ENCODE measurements around the gene ANKRD40. TPM values are rescaled to one million over a fixed set of nuclear protein-coding genes. Genes with fewer than 3 reads are reported as not detected.

The ANKRD40 gene
- total and polyA plus RNA-seq, 9 of the 15 experiments (the other 6 are each of a cell fraction or from before 2014, with no cell fraction given) = 9.0 to 28.9 (median 27.7) TPM

DNA sequence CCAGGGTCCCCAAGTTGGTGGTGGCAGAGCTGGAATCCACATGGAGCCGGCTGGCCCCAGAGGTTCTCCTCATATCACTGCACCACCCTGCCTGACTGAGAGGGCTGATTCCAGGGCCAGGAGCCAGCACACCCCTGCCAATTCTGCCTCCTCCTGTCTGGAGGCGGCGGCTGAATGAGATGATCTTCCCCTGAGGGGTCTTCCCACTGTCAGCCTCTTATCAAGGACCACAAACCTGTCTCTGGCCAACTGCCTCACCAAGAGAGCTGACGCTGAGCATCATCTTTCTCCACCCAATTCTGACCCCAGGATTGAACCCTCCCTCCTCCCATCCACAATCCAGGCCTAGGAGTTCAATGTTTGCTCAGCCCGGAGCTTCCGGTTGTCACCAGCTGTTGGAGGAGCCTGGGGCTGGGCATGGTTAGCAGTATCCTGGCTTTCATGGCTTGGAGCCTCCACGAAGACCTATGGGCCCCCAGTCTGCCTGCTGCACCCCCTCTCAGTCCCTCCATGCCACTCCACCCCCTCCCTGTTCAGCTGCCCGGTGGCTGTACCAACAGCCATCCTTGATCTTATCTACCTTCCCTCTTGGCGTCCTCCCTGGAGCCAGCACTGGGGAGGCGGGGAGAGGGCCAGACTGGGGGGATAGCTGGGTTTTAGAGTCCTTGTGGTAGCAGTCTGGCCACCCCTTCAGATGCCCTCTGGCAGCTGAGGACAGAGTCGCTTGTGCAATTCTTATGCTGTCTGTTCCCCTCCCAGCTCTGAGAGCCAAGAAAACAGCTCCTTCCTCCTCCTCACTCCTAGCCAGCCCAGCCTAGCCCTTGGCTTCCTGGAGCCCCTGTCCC, 47.5 kb downstream of the ANKRD40 start (continued):
- TF ChIP-seq, protein P1, sequence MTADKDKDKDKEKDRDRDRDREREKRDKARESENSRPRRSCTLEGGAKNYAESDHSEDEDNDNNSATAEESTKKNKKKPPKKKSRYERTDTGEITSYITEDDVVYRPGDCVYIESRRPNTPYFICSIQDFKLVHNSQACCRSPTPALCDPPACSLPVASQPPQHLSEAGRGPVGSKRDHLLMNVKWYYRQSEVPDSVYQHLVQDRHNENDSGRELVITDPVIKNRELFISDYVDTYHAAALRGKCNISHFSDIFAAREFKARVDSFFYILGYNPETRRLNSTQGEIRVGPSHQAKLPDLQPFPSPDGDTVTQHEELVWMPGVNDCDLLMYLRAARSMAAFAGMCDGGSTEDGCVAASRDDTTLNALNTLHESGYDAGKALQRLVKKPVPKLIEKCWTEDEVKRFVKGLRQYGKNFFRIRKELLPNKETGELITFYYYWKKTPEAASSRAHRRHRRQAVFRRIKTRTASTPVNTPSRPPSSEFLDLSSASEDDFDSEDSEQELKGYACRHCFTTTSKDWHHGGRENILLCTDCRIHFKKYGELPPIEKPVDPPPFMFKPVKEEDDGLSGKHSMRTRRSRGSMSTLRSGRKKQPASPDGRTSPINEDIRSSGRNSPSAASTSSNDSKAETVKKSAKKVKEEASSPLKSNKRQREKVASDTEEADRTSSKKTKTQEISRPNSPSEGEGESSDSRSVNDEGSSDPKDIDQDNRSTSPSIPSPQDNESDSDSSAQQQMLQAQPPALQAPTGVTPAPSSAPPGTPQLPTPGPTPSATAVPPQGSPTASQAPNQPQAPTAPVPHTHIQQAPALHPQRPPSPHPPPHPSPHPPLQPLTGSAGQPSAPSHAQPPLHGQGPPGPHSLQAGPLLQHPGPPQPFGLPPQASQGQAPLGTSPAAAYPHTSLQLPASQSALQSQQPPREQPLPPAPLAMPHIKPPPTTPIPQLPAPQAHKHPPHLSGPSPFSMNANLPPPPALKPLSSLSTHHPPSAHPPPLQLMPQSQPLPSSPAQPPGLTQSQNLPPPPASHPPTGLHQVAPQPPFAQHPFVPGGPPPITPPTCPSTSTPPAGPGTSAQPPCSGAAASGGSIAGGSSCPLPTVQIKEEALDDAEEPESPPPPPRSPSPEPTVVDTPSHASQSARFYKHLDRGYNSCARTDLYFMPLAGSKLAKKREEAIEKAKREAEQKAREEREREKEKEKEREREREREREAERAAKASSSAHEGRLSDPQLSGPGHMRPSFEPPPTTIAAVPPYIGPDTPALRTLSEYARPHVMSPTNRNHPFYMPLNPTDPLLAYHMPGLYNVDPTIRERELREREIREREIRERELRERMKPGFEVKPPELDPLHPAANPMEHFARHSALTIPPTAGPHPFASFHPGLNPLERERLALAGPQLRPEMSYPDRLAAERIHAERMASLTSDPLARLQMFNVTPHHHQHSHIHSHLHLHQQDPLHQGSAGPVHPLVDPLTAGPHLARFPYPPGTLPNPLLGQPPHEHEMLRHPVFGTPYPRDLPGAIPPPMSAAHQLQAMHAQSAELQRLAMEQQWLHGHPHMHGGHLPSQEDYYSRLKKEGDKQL (CRISPR knock-in tag; IDR thresholded peaks at IDR 0.05; ENCODE audit: borderline replicate concordance) = 0 out of 2 replicates have a peak, but pooled peaks have one; percentile 11
- TF ChIP-seq KLF10 (CRISPR knock-in tag; IDR thresholded peaks at IDR 0.05) (no peak), RBM17 (IDR thresholded peaks at IDR 0.05; ENCODE audit: borderline replicate concordance, low read depth, low read length) (no peak), DMBX1 (CRISPR knock-in tag; IDR thresholded peaks at IDR 0.05; ENCODE audit: borderline replicate concordance) (peak; percentile 53; the same call in 1 of the 2 replicates), ARHGAP35 (IDR thresholded peaks at IDR 0.05; ENCODE audit: partially characterized antibody) (no peak), FOXA1 (IDR thresholded peaks at IDR 0.05; ENCODE audit: borderline replicate concordance) (no peak), ARID2 (IDR thresholded peaks at IDR 0.05) (no peak), KLF13 (tag; IDR thresholded peaks at IDR 0.05; ENCODE audit: borderline replicate concordance, low read depth) (no peak), PYGO2 (tag; IDR thresholded peaks at IDR 0.05) (no peak), CBFA2T3 (IDR thresholded peaks at IDR 0.05) (peak; percentile 38), ELF1 (tag; IDR thresholded peaks at IDR 0.05) (no peak), CXXC5 (CRISPR knock-in tag; IDR thresholded peaks at IDR 0.05) (peak; percentile 37; the same call in 1 of the 2 replicates), GTF2A2 (tag; IDR thresholded peaks at IDR 0.05) (no peak), MTA1 (IDR thresholded peaks at IDR 0.05; ENCODE audit: borderline replicate concordance) (no peak), XRCC5 (IDR thresholded peaks at IDR 0.05; ENCODE audit: low read depth, low read length) (no peak)
- TF ChIP-seq, protein P2, sequence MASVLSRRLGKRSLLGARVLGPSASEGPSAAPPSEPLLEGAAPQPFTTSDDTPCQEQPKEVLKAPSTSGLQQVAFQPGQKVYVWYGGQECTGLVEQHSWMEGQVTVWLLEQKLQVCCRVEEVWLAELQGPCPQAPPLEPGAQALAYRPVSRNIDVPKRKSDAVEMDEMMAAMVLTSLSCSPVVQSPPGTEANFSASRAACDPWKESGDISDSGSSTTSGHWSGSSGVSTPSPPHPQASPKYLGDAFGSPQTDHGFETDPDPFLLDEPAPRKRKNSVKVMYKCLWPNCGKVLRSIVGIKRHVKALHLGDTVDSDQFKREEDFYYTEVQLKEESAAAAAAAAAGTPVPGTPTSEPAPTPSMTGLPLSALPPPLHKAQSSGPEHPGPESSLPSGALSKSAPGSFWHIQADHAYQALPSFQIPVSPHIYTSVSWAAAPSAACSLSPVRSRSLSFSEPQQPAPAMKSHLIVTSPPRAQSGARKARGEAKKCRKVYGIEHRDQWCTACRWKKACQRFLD (CRISPR knock-in tag; IDR thresholded peaks at IDR 0.05) = peak; percentile 68; the same call in 1 of the 2 replicates
- TF ChIP-seq, protein P3, sequence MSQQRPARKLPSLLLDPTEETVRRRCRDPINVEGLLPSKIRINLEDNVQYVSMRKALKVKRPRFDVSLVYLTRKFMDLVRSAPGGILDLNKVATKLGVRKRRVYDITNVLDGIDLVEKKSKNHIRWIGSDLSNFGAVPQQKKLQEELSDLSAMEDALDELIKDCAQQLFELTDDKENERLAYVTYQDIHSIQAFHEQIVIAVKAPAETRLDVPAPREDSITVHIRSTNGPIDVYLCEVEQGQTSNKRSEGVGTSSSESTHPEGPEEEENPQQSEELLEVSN (IDR thresholded peaks at IDR 0.05; ENCODE audit: borderline replicate concordance in 1 of 2, extremely low read depth in 1 of 2, insufficient read depth in 1 of 2, insufficient read length in 1 of 2, low read depth in 1 of 2, low read length in 1 of 2, poor library complexity in 1 of 2, severe bottlenecking in 1 of 2) = no peak
